Lung (tissue), 12 donors: ENCODE results near the gene KIAA0232. TPM values are rescaled to one million over a fixed set of nuclear protein-coding genes. Genes with fewer than 3 reads are reported as not detected.

Source experiments
- ATAC-seq: fragments of 200-7000 bp; cut with Tn5 transposase; one replicate; pipeline ENCODE4 v1.9.1; 2020; ENCODE audit warnings: moderate number of reproducible peaks; ENCODE audit not compliant: insufficient read depth, low FRiP score
- DNase-seq, 3 donors: peaks; one replicate each; pipeline ENCODE4 v3.0.0-alpha.2; 2013 to 2017
- H3K27ac ChIP-seq, 2 donors: one replicate each; pipeline ENCODE4 v1.5.1; 2013; ENCODE audit warnings: mild to moderate bottlenecking in 2 of 2, moderate library complexity in 2 of 2, control low read depth in 1 of 2, inconsistent platforms in 1 of 2, low read depth in 1 of 2, low read length in 1 of 2
- H3K27me3 ChIP-seq, 3 donors: one replicate each; pipeline ENCODE4 v1.5.1; 2013; ENCODE audit warnings: low read length in 2 of 3; ENCODE audit not compliant: control insufficient read depth in 3 of 3, insufficient read depth in 3 of 3
- H3K36me3 ChIP-seq, 4 donors: one replicate each; pipeline ENCODE4 v1.5.1; 2013; ENCODE audit warnings: low read length in 4 of 4, mild to moderate bottlenecking in 1 of 4, moderate library complexity in 1 of 4; ENCODE audit not compliant: control insufficient read depth in 4 of 4, insufficient read depth in 4 of 4
- H3K4me1 ChIP-seq, 5 donors: one replicate each; pipeline ENCODE4 v1.5.1; 2013; ENCODE audit warnings: low read length in 5 of 5, mild to moderate bottlenecking in 2 of 5, moderate library complexity in 1 of 5; ENCODE audit not compliant: control insufficient read depth in 5 of 5, insufficient read depth in 5 of 5
- H3K4me3 ChIP-seq: one replicate; pipeline ENCODE4 v1.5.1; 2013; ENCODE audit warnings: mild to moderate bottlenecking, control low read depth, moderate library complexity
- H3K9ac ChIP-seq, 2 donors: one replicate each; pipeline ENCODE4 v1.5.1; 2013; ENCODE audit warnings: low read length in 2 of 2, control low read depth in 1 of 2; ENCODE audit not compliant: insufficient read depth in 1 of 2
- H3K9me3 ChIP-seq, 4 donors: one replicate each; pipeline ENCODE4 v1.5.1; 2013; ENCODE audit warnings: low read length in 3 of 4, mild to moderate bottlenecking in 1 of 4, moderate library complexity in 1 of 4; ENCODE audit not compliant: control insufficient read depth in 4 of 4, insufficient read depth in 3 of 4
- whole genome bisulfite sequencing, 2 donors: extraction: QIAGEN DNeasy Blood & Tissue Kit; methylation state at CpG; one replicate each; pipeline ENCODE4 v1.1.7; 2013; 5-methylcytosine and 5-hydroxymethylcytosine counted together
- polyA plus RNA-seq, 2 donors: library from polyadenylated mRNA; stranded (reverse); fragments of 200-250 nt; gene quantifications; one replicate each; pipeline ENCODE4 v1.2.1, GENCODE V29; 2013
- total RNA-seq, 2 donors: library from RNA; depleted of rRNA in 1 of 2; stranded (reverse); fragments of >200 nt in 1 of 2; gene quantifications; one replicate each; pipeline ENCODE4 v1.2.1, GENCODE V29; 2014 to 2021
- TF ChIP-seq, protein P1 (sequence below): IDR thresholded peaks from 2 replicates; pipeline ENCODE4 v1.5.1; 2012; ENCODE audit warnings: mild to moderate bottlenecking; ENCODE audit errors: control extremely low read depth, extremely low read depth
- donor health status: control.
- donor health status: control.
- donor health status: Bipolar disorder and iron deficiency.
- donor health status: healthy.
- donor health status: DM: yes; HTN: yes; CAD: no.

Gene KIAA0232
- total and polyA plus RNA-seq, 4 donors, result 6.8 to 34.6 (median 18.7) TPM

DNA sequence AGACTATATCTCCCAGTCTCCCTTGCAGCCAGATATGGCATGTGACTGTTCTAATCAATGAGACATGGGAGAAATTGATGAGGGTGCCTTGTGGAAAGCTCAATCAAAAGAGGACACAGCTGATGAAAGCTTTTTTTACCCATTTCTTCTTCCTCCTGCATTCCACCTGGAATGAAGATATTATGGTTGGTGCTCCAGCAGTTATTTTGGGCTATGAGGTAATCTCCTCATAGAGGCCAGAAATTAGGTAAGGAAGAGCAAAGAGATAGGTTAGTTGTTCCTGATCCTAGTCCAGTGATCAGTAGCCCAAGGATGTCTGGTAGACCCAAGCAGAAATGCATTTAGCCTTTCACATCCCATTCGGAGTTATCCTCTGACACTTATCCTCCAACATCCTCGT lies 16.8 kb upstream of the KIAA0232 start:
- DNase-seq, result no peak
- no peak for ATAC-seq
- Histone ChIP-seq H3K9ac (no peak overlapping the region), H3K27ac (no peak overlapping the region), H3K27me3 (peaks cover 0 to 3% (median 0%) of the 10 kb centered on the region in 3 donors), H3K4me1 (peaks cover 0 to 3% (median 0%) of the 10 kb centered on the region in 5 donors), H3K4me3 (no peak overlapping the region), H3K36me3 (no peaks in the 10 kb centered on the region), H3K9me3 (no peaks in the 10 kb centered on the region)
- TF ChIP-seq, protein P1, sequence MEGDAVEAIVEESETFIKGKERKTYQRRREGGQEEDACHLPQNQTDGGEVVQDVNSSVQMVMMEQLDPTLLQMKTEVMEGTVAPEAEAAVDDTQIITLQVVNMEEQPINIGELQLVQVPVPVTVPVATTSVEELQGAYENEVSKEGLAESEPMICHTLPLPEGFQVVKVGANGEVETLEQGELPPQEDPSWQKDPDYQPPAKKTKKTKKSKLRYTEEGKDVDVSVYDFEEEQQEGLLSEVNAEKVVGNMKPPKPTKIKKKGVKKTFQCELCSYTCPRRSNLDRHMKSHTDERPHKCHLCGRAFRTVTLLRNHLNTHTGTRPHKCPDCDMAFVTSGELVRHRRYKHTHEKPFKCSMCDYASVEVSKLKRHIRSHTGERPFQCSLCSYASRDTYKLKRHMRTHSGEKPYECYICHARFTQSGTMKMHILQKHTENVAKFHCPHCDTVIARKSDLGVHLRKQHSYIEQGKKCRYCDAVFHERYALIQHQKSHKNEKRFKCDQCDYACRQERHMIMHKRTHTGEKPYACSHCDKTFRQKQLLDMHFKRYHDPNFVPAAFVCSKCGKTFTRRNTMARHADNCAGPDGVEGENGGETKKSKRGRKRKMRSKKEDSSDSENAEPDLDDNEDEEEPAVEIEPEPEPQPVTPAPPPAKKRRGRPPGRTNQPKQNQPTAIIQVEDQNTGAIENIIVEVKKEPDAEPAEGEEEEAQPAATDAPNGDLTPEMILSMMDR, result no peak
- 85 to 90% methylated on average over 2 of the region's 2 CpGs for WGBS, 2 donors

DNA sequence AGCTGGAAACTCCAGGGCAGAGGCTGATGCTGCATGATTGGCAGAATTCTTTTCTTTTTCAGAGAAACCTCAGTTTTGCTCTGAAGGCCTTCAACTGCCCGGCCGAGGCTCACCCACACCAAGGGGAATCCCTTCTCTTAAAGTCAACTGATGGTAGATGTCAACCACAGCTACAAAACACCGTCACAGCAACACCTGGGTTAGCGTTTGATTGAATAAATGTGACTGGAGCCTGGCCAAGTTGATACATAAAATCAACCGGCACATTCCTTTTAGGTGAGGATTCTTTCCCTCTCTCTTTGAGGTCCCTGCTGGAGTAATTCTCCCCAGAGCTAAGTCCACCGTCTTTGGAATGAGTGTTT lies 15.2 kb upstream of the KIAA0232 start:
- Histone ChIP-seq H3K27ac (no peak overlapping the region), H3K9ac (no peak overlapping the region), H3K27me3 (peaks cover 0 to 3% (median 0%) of the 10 kb centered on the region in 3 donors), H3K4me1 (peaks cover 0 to 3% (median 0%) of the 10 kb centered on the region in 5 donors), H3K4me3 (no peak overlapping the region), H3K36me3 (no peaks in the 10 kb centered on the region), H3K9me3 (no peaks in the 10 kb centered on the region)
- ATAC-seq, result no peak
- 73 to 80% methylated on average over 6 of the region's 6 CpGs for WGBS, 2 donors
- TF ChIP-seq, protein P1, result no peak
- DNase-seq, result no peak

DNA sequence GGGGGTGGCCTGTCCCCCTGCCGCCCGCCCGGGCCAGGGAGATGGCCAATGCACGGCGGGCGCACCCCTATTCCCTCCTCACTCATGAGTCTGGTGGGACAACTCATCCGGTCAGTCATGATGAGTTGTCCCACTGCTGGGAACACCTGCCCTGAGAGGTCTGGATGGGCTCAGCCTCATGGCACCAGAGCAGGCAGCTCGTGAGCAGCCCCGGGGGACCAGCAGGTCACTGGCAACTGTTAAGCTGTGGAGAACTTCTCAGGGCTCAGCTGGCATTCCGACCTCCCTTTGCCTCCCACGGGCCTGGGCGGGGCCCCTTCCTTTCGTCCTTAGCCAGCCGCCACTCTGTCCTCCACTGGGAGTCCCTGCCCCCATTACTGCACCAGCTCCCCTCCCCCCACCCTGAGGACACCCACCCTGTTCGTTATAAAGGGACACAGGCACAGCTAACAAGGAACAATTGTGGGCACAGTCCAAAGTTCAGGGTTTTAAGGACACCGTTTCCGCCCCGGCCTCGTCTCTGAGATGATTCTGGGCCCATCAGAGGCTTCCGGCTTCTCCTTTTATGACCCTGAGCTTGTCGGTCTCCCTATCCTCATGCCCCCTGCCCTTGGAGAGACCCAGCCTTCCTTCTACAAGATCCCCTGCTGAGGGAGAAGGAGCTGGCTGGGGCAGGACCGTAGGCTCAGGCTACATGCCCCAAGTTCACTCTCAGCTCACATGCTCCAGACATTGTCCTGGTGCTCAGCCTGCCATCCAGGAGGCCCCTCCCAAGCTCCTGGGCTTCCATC lies 14.6 kb upstream of the KIAA0232 start:
- no peak for DNase-seq

More for the DNA sequence above, 14.6 kb upstream of the KIAA0232 start:
- Histone ChIP-seq H3K9ac (no peak overlapping the region), H3K4me3 (no peak overlapping the region), H3K27ac (no peak overlapping the region), H3K36me3 (no peaks in the 10 kb centered on the region), H3K4me1 (peaks cover 0 to 3% (median 0%) of the 10 kb centered on the region in 5 donors), H3K27me3 (peaks cover 0 to 3% (median 0%) of the 10 kb centered on the region in 3 donors), H3K9me3 (no peaks in the 10 kb centered on the region)
- TF ChIP-seq, protein P1, result no peak
- no peak for ATAC-seq
- WGBS, 2 donors, result 71 to 80% methylated on average over 22 of the region's 22 CpGs
